Suppressor macrophage (primary cell): ENCODE measurements around the gene FANCC.

Experiments
- DNase-seq, 4 experiments: peaks; one replicate each; pipeline ENCODE4 v3.0.0-alpha.2; 2020 to 2022

The FANCC gene

DNA sequence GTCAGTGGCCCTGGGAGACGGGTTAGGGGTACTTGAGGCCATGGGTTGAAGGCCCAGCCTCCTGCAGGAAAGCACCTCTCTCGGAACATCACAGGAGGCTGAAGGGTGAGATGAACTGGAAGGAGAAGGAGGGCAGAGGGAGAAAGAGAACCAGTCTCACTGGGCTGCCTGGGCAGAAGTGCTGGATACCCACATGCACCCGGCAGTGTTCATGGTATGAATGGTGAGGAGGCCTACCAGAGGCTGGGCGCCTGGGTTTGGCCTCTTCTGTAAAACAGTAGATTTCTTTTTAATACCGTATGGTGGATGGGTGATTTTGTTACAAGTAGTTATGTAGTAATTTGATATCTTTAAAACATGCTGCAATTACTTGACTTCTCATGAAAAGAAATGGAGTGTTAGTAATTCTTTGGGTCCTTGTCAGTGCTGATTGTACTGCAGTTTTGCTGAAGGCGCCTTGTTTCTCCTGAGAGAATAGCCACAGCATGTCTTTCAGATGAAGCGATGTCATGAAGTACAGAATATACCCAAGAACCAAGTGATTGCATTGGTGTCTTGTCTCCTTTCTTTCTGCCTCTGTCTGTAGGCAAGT, 258.6 kb downstream of the FANCC start:
- DNase-seq: no peak

DNA sequence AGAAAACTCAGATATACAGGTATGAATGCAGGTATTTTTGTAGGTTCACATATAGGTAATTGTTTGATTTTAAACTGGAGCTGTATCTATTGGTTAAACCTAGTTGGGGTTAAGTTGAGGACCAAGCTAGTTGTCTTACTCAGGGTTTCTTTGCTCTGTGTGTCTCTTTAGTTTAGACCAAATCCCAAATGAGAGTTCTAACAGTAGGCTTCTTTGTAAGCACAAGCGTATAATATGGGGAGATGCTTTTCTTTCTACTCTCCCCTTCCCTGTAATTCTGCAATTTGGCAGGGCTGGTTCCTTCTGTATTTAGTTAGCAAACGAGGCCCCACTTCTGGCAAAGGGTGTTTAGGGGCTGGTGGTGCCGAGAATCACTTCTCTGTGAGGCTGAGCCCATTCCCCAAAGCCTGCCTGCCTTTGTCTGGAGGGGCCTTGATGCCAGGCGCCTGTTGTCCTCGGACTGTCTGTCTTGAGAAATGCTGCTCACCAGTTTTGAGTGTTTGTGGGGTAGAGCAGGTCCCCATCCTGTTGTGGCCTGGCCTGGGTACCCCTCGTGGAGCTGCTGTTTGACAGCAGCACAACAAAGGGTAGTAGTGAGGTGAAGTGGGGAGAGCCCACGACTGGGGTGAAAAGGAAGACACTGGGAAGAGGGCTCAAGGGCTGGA, 259.3 kb downstream of the FANCC start:
- no peak for DNase-seq

DNA sequence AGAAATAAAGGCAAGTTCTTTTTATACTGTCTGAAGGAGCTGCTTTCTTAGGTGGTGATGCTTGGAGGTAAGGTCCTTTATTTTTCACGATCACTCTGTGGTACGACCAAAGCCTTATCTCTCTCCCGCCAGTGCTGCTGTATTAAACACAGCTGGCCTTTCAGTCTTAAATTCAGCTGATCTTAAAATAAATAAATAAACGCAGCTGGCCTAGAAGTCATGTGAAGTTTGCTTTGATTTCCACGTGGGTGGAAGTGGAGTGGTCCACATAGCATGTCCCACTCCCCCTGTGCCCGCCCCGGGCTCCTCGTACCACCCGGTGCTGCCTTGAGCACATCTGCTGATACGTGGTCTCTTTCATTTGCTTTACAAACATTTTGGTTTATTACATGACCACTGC, 260.4 kb downstream of the FANCC start:
- DNase-seq: no peak

DNA sequence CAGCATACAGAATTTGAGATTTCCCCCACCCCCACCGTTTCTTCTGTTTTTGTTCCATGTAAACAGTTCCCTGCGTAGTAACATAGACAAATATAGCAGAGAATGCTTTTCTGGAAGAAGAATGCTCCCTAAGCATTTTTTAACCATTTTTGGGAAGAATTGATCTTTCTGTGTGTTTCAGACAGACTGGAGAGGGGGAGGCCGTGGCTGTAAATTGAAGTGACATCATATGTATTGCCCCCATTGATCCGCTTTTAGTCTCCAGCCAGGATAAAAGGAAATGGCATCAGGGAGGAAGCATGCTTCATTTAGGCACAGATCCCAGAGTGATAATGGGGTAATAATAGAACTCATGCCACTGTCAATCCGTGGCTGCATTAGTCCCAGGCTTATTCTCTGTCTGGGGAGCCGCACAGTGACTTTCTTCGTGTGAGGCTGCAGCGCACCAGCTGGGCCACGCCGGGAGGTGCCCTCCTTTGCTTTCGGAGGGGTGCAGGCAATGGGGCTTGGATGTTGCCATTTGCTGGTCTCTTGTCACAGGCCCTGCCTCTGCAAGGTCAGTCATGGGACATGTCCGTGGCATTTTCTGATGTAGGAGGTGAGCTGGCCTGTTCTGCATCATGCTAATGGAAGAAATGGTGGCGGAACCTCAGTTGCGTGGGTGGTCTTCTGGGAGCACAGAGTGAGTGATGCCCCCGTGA, 261.5 kb downstream of the FANCC start:
- DNase-seq: peak in 2 of 4 experiments; percentile 8 to 14

DNA sequence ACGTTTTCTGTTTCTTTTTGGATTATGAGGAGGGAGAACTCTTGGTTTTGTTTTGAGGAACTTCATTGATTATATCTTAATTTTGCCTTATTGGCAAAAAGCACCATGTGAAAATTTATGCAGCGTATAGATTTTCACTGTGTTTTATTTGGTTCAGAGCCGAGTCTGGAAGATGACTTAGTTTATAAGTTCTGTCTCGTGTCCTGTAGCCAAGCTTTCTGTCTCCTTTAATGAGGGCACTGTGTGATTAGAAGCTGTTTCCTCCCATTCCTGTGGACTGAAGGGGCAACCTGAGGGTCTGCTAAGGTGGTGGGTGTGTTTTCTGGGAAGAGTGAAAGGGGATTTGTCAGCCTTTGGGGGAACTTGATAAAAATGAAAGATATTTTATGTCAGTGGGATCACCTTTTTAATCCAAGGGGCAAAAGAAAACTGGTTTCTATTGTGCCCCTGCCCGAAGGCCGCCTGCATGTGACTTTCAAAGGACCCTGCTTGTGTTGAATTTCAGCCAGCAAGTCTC, 262.1 kb downstream of the FANCC start:
- no peak for DNase-seq

DNA sequence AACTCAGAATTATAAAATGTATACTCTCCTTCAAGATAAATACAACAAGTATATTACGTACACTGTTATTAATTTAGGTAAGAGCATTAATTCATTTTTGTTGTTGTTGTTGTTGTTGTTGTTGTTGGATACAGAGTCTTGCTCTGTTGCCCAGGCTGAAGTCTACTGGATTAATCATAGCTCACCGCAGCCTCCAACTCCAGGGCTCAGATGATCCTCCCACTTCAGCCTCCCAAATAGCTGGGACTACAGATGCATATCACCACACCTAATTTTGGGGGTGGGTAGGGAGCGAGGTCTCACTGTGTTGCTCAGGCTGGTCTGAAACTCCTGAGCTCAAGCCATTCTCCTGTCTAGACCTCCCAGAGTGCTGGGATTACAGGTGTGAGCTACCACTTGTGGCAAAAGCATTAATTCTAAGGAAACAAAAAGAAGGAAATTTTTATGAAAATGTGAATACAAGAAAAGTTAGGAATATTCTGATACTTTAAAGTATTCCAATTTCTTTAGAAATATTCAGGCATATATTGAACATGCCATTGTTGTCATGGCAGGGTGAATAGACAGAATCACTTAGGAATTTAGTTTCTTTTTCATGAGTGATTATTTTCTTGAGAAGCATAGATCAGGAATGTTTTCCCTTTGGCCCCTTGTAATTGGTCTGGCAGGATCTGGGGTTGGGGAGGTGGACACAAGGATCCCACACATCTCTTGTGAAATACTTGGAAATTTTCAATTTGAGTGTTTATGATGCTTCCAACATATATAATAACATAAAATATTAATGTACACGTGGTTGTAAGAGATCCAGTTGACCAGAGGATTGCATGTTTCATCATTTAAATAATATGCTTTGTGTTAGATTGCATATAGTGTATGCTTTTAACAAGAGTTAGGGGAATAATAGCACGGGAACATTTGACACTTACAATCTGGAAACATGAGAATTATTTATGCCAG, 263.6 kb downstream of the FANCC start:
- no peak for DNase-seq

DNA sequence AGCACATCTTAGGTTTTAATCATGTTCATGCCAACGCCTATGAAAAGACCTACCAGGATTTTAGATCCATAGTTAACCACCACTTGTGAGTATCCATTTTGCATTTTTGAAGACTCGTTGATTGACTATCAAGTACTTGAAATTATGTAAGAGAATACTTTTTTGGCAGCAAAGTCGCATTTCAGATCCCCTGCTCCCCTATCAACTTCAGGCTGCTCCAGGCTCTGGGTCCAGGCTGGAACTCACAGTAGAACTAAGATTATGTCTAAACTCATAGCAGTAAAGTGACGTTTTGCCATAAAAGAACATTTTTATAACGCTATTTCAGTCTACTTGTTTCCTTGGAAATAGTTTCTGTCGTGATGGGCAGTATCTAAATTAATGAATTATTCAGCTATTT, 267.7 kb downstream of the FANCC start:
- DNase-seq: no peak
